K562 (cell line): ENCODE results near the gene PCARE. TPM values are rescaled to one million over a fixed set of nuclear protein-coding genes. Genes with fewer than 3 reads are reported as not detected.

Experiments
- ATAC-seq: fragments of 200-7000 bp; cut with Tn5 transposase; 3 replicates; pipeline ENCODE4 v1.9.1; 2020; ENCODE audit warnings: moderate library complexity
- BruUV-seq: library from RNA; stranded (reverse); fragments of 400-500 nt; replicated peaks from 2 replicates; lab custom pipeline; 2021; lab: Mats Ljungman, UMichigan
- CTCF ChIA-PET: fragments of 300-600 bp; formaldehyde crosslinking; extraction: SDS; loops from one replicate; lab custom pipeline; 2021; ENCODE audit warnings: low intra/inter-chr PET ratio; lab: Yijun Ruan, JAX
- POLR2A ChIA-PET: fragments of 300-600, 350-650 bp; sonication (Branson Sonifier 250); formaldehyde crosslinking; extraction: SDS; loops from one replicate; lab custom pipeline; 2021; ENCODE audit warnings: antibody characterized with exemption, inconsistent platforms; lab: Yijun Ruan, JAX
- DNase-seq, 4 experiments: peaks; one replicate each; pipeline versions ENCODE4 v3.0.0 to v3.0.0-alpha.2; 2011 to 2018; ENCODE audit warnings: low spot score in 3 of 4, mixed read lengths in 3 of 4; ENCODE audit errors: extremely low read depth in 1 of 4
- FAIRE-seq: peaks from 2 replicates; lab custom pipeline; 2011; peaks lifted over from hg19 to GRCh38; lab: Jason Lieb, UNC
- H2AFZ ChIP-seq: 2 replicates; pipeline ENCODE4 v1.6.0; 2011; ENCODE audit warnings: low read depth, low read length, control low read depth, inconsistent platforms
- H3K27ac ChIP-seq: fragments of 200-600 bp; 3 replicates; pipeline ENCODE4 v1.8.0; 2011; ENCODE audit warnings: low read depth, mild to moderate bottlenecking, control low read depth, inconsistent platforms, low read length, moderate library complexity, mixed read lengths; ENCODE audit errors: extremely low read depth
- H3K27me3 ChIP-seq, 2 experiments: fragments of 300-600 bp in 1 of 2; 2 replicates in 1 of 2; 3 replicates in 1 of 2; pipeline versions ENCODE4 v1.6.0 to v1.8.0; 2011; ENCODE audit warnings: inconsistent platforms in 2 of 2, low read length in 2 of 2, mild to moderate bottlenecking in 1 of 2, mixed read lengths in 1 of 2, moderate library complexity in 1 of 2; ENCODE audit not compliant: control insufficient read depth in 2 of 2, insufficient read depth in 2 of 2
- H3K36me3 ChIP-seq: fragments of 300-600 bp; 3 replicates; pipeline ENCODE4 v1.8.0; 2011; ENCODE audit warnings: mild to moderate bottlenecking, low read length, inconsistent platforms; ENCODE audit not compliant: control insufficient read depth, insufficient read depth
- H3K4me1 ChIP-seq, 2 experiments: fragments of 200-600 bp in 1 of 2; replicated peaks in 1 of 2; 2 replicates in 1 of 2; 3 replicates in 1 of 2; pipeline versions ENCODE4 v1.5.1 to v1.8.0; 2011; ENCODE audit warnings: inconsistent platforms in 2 of 2, low read length in 2 of 2, mild to moderate bottlenecking in 1 of 2, mixed read lengths in 1 of 2, moderate library complexity in 1 of 2; ENCODE audit not compliant: control insufficient read depth in 2 of 2, insufficient read depth in 2 of 2
- H3K4me2 ChIP-seq: 2 replicates; pipeline ENCODE4 v1.6.1; 2011; ENCODE audit warnings: low read length, control low read depth, inconsistent platforms, mixed read lengths; ENCODE audit not compliant: insufficient read depth
- H3K4me3 ChIP-seq: fragments of 200-600 bp; sonication (generic), shearing (Covaris generic); 2 replicates; pipeline ENCODE4 v1.5.1; 2016; ENCODE audit warnings: control low read depth, inconsistent platforms
- H3K79me2 ChIP-seq: fragments of 200-600 bp; 3 replicates; pipeline ENCODE4 v1.8.0; 2011; ENCODE audit warnings: low read length, inconsistent platforms; ENCODE audit not compliant: control insufficient read depth, insufficient read depth
- H3K9ac ChIP-seq, 2 experiments: 2 replicates each; pipeline versions ENCODE4 v1.6.0 to v1.6.1; 2011; ENCODE audit warnings: low read depth in 2 of 2, low read length in 2 of 2, control low read depth in 1 of 2, inconsistent platforms in 1 of 2, mild to moderate bottlenecking in 1 of 2, mixed read lengths in 1 of 2; ENCODE audit not compliant: insufficient read depth in 1 of 2
- H3K9me1 ChIP-seq: one replicate; pipeline ENCODE4 v1.6.0; 2011; ENCODE audit warnings: inconsistent platforms, mild to moderate bottlenecking, low read length, moderate library complexity; ENCODE audit not compliant: control insufficient read depth, insufficient read depth
- H3K9me3 ChIP-seq: replicated peaks from 2 replicates; pipeline ENCODE4 v1.5.1; 2011; ENCODE audit warnings: low read depth, low read length, inconsistent platforms; ENCODE audit not compliant: control insufficient read depth, insufficient read depth
- H4K20me1 ChIP-seq: replicated peaks from 2 replicates; pipeline ENCODE4 v1.6.1; 2011; ENCODE audit warnings: low read length, inconsistent platforms, mixed read lengths; ENCODE audit not compliant: control insufficient read depth, insufficient read depth
- DLX4 ChIP-seq: fragments of 250-450 bp; sonication (Bioruptor Pico); IDR thresholded peaks from 2 replicates; pipeline ENCODE4 v1.6.1; 2021; ENCODE audit warnings: mild to moderate bottlenecking
- FOXJ2 ChIP-seq: fragments of 200-800 bp; sonication (Bioruptor generic); IDR thresholded peaks from 2 replicates; pipeline ENCODE4 v1.6.1; 2016; ENCODE audit warnings: missing genetic modification characterization, missing compliant biosample characterization
- GMEB1 ChIP-seq: fragments of 250-450 bp; sonication (Bioruptor Pico); IDR thresholded peaks from 2 replicates; pipeline ENCODE4 v1.4.0; 2020; ENCODE audit warnings: mild to moderate bottlenecking
- HNRNPH1 ChIP-seq: fragments of 200-400 bp; formaldehyde crosslinking; optimal IDR thresholded peaks from 2 replicates; pipeline ENCODE3; 2017; ENCODE audit warnings: low read depth, mild to moderate bottlenecking, low read length, moderate library complexity
- KAT8 ChIP-seq: fragments of 450-650 bp; IDR thresholded peaks from 2 replicates; pipeline ENCODE4 v1.6.1; 2016; ENCODE audit warnings: low read depth, mild to moderate bottlenecking
- MEIS2 ChIP-seq: fragments of 450-650 bp; IDR thresholded peaks from 2 replicates; pipeline ENCODE4 v1.6.1; 2014; ENCODE audit warnings: mild to moderate bottlenecking; ENCODE audit not compliant: partially characterized antibody
- MXI1 ChIP-seq: IDR thresholded peaks from 2 replicates; pipeline ENCODE4 v1.6.1; 2011; ENCODE audit warnings: low read depth, mild to moderate bottlenecking, improper control_type of control experiment, low read length
- PCBP2 ChIP-seq: fragments of 200-400 bp; formaldehyde crosslinking; IDR thresholded peaks from 2 replicates; pipeline ENCODE4 v1.6.1; 2018; ENCODE audit warnings: low read length, low read depth, mild to moderate bottlenecking, moderate library complexity; ENCODE audit not compliant: poor library complexity, severe bottlenecking
- SMC3 ChIP-seq: conservative IDR thresholded peaks from 2 replicates; pipeline ENCODE4 v1.6.1; 2011; ENCODE audit warnings: low read depth, low read length, improper control_type of control experiment; ENCODE audit not compliant: insufficient read depth
- U2AF1 ChIP-seq: fragments of 200-400 bp; formaldehyde crosslinking; optimal IDR thresholded peaks from 2 replicates; pipeline ENCODE3; 2017; ENCODE audit warnings: mild to moderate bottlenecking, low read depth, low read length, moderate library complexity
- VEZF1 ChIP-seq: fragments of 200-800 bp; sonication (Bioruptor generic); IDR thresholded peaks from 2 replicates; pipeline ENCODE4 v1.6.1; 2017; ENCODE audit warnings: missing genetic modification characterization, missing compliant biosample characterization
- WHSC1 ChIP-seq: IDR thresholded peaks from one replicate; pipeline ENCODE4 v1.6.1; 2012; ENCODE audit warnings: low read length, control low read depth, inconsistent platforms
- XRCC5 ChIP-seq: fragments of 200-400 bp; formaldehyde crosslinking; IDR thresholded peaks from 2 replicates; pipeline ENCODE4 v1.6.1; 2017; ENCODE audit warnings: low read depth, mild to moderate bottlenecking, low read length
- WGBS: fragments of 100-300 bp; shearing (Covaris generic); methylation state at CpG from one replicate; pipeline ENCODE4 v1.1.6; 2016; ENCODE audit warnings: low coverage, mixed read lengths; ENCODE audit not compliant: insufficient coverage; ENCODE audit errors: missing lambda C conversion rate; 5-methylcytosine and 5-hydroxymethylcytosine counted together
- in situ Hi-C: fragments of 300-500 bp; cut with MboI; formaldehyde crosslinking; loops from 4 replicates; pipeline ENCODE4 v1.15.0; 2018; ENCODE audit warnings: inconsistent platforms, mixed read lengths
- intact Hi-C: fragments of 100-400 bp; cut with micrococcal nuclease; formaldehyde crosslinking; loops from 2 replicates; pipeline ENCODE4 v1.14.2; 2022
- polyA plus RNA-seq, 8 experiments: library from polyadenylated mRNA; depleted of rRNA in 4 of 8; stranded (reverse) in 5 of 8; unstranded in 3 of 8; fragments of >200 nt; fragmentation: Nextera tagmentation in 2 of 8; fragmentation: Illumina TruSeq in 1 of 8; extraction: Ambion mirVana in 2 of 8; extraction: Trizol in 1 of 8; gene quantifications; 2 replicates each; pipeline versions ENCODE4 v1.2.1 to v1.2.3, GENCODE V29; 2011 to 2014; ENCODE audit warnings: inconsistent platforms in 1 of 8, missing spikeins in 1 of 8
- total RNA-seq, 7 experiments: library from RNA; depleted of rRNA in 6 of 7; stranded (reverse); fragments of >200 nt in 6 of 7; fragmentation: Illumina TruSeq in 2 of 7; extraction: Trizol in 2 of 7; gene quantifications; 2 replicates each; pipeline versions ENCODE4 v1.2.1 to v1.2.3, GENCODE V29; 2011 to 2021; ENCODE audit warnings: low replicate concordance in 1 of 7
- TF ChIP-seq, protein P1 (sequence below): fragments of 450-650 bp; IDR thresholded peaks from one replicate; pipeline ENCODE4 v1.6.1; 2018; ENCODE audit warnings: mild to moderate bottlenecking, moderate library complexity; ENCODE audit not compliant: partially characterized antibody
- TF ChIP-seq, protein P2 (sequence below): sonication (generic); formaldehyde crosslinking; IDR thresholded peaks from 2 replicates; pipeline ENCODE4 v1.8.0; 2022; ENCODE audit warnings: mild to moderate bottlenecking, missing genetic modification reagents
- TF ChIP-seq, protein P3 (sequence below): fragments of 250-450 bp; sonication (Bioruptor Pico); IDR thresholded peaks from 2 replicates; pipeline ENCODE4 v1.4.0; 2020; ENCODE audit warnings: borderline replicate concordance

PCARE gene
- total and polyA plus RNA-seq, 9 of the 15 experiments (the other 6 are each of a cell fraction or from before 2014, with no cell fraction given): not detected

DNA sequence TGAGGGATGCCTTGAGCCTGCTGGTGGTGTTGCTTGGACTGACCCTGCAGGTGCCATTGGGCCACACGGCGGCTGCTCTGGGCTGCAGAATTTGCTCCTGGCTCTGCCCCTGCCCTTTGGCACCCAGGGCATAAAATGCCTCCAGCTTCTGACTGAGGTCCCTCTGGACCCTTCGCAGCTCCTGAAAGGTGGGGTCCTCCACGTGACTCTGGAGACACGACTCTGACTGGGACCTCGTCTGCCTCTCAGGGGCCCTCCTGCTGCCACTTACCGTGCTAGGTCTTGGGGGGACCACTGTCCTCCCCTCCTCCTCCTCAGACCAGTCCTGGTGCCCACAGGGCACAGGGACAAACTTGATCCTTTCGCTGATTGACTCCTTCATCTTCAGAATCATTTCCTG lies 2.1 kb downstream of the PCARE start:
- no peak for DNase-seq
- no TSS peak for BruUV-seq
- ChIA-PET CTCF (no interaction called here), POLR2A (interaction anchor here (0.6 to 1.0 kb wide), 2 partner anchors 29 to 46 kb away, joined by 3 read pairs; no protein-coding TSS in a partner anchor)
- ATAC-seq: no peak
- H3K4me1 ChIP-seq: no peaks in the 10 kb centered on the region
- H3K4me2 ChIP-seq: no peak overlapping the region
- in situ Hi-C loops: no loop called here
- H3K9ac ChIP-seq: no peak overlapping the region
- intact Hi-C loops: loop anchor here (10.0 kb wide), 1 partner anchor 123 kb away; no protein-coding TSS in a partner anchor
- no peak overlapping the region for H2AFZ ChIP-seq
- FAIRE-seq: no peak
- WGBS: 0% methylated on average over 8 of the region's 8 CpGs
- no peaks in the 10 kb centered on the region for H4K20me1 ChIP-seq
- no peak overlapping the region for H3K27ac ChIP-seq
- H3K9me1 ChIP-seq: no peaks in the 10 kb centered on the region
- no peaks in the 10 kb centered on the region for H3K9me3 ChIP-seq
- H3K36me3 ChIP-seq: no peaks in the 10 kb centered on the region
- no peak overlapping the region for H3K4me3 ChIP-seq
- H3K79me2 ChIP-seq: no peaks in the 10 kb centered on the region
- peaks cover 6 to 55% of the 10 kb centered on the region in 2 experiments; a peak in 4 of 5 replicates for H3K27me3 ChIP-seq
- TF ChIP-seq, protein P1, sequence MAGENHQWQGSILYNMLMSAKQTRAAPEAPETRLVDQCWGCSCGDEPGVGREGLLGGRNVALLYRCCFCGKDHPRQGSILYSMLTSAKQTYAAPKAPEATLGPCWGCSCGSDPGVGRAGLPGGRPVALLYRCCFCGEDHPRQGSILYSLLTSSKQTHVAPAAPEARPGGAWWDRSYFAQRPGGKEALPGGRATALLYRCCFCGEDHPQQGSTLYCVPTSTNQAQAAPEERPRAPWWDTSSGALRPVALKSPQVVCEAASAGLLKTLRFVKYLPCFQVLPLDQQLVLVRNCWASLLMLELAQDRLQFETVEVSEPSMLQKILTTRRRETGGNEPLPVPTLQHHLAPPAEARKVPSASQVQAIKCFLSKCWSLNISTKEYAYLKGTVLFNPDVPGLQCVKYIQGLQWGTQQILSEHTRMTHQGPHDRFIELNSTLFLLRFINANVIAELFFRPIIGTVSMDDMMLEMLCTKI: no peak
- TF ChIP-seq FOXJ2: no peak
- TF ChIP-seq, protein P2, sequence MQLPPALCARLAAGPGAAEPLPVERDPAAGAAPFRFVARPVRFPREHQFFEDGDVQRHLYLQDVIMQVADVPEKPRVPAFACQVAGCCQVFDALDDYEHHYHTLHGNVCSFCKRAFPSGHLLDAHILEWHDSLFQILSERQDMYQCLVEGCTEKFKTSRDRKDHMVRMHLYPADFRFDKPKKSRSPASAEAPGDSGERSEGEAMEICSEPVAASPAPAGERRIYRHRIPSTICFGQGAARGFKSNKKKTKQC (CRISPR knock-in tag): no peak
- no peak for TF ChIP-seq SMC3
- TF ChIP-seq GMEB1 (CRISPR knock-in tag): no peak
- no peak for TF ChIP-seq DLX4 (CRISPR knock-in tag)
- TF ChIP-seq MXI1: no peak
- TF ChIP-seq U2AF1: no peak
- TF ChIP-seq PCBP2: no peak
- TF ChIP-seq, protein P3, sequence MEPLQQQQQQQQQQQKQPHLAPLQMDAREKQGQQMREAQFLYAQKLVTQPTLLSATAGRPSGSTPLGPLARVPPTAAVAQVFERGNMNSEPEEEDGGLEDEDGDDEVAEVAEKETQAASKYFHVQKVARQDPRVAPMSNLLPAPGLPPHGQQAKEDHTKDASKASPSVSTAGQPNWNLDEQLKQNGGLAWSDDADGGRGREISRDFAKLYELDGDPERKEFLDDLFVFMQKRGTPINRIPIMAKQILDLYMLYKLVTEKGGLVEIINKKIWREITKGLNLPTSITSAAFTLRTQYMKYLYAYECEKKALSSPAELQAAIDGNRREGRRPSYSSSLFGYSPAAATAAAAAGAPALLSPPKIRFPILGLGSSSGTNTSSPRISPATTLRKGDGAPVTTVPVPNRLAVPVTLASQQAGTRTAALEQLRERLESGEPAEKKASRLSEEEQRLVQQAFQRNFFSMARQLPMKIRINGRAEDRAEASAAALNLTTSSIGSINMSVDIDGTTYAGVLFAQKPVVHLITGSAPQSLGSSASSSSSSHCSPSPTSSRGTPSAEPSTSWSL (CRISPR knock-in tag): no peak
- TF ChIP-seq WHSC1: no peak
- no peak for TF ChIP-seq KAT8
- TF ChIP-seq XRCC5: no peak
- TF ChIP-seq VEZF1: no peak
- no peak for TF ChIP-seq MEIS2
- TF ChIP-seq HNRNPH1: no peak
